NCI-H1930 (cell line): ENCODE results near the gene PDZRN4.
"Not testable (repeated sequence)": the region's sequence is repeated elsewhere in the genome, so short reads cannot be mapped to it uniquely, and the experiment has no call there.

Experiments used
- DNase-seq, 2 experiments: peaks; one replicate each; lab custom pipeline; 2025; lab: John Stamatoyannopoulos, UW

The PDZRN4 gene

GRCh38 chr12:41217727-41218126 is 29.6 kb downstream of the PDZRN4 start:
- DNase-seq = no peak

- DNase-seq = no peak
These were observed 32.8 kb downstream of the PDZRN4 start for GRCh38 chr12:41220931-41221330.

GRCh38 chr12:41221491-41221890 is 33.4 kb downstream of the PDZRN4 start:
- DNase-seq = no peak

GRCh38 chr12:41223600-41223999 is 35.5 kb downstream of the PDZRN4 start:
- DNase-seq = no peak

- no peak for DNase-seq
These were observed 35.9 kb downstream of the PDZRN4 start for GRCh38 chr12:41224066-41224465.

- DNase-seq = no peak
These were observed 37.1 kb downstream of the PDZRN4 start for GRCh38 chr12:41225179-41225578.

- no peak for DNase-seq
These were observed 40.1 kb downstream of the PDZRN4 start for GRCh38 chr12:41228066-41228820.

GRCh38 chr12:41230756-41231155 is 42.6 kb downstream of the PDZRN4 start:
- DNase-seq = no peak

GRCh38 chr12:41234692-41235091 is 46.6 kb downstream of the PDZRN4 start:
- no peak for DNase-seq

- no peak for DNase-seq
These were observed 54.5 kb downstream of the PDZRN4 start for GRCh38 chr12:41242603-41243002.

- no peak for DNase-seq
These were observed 60.3 kb downstream of the PDZRN4 start for GRCh38 chr12:41248391-41248790.

- no peak for DNase-seq
These were observed 62.6 kb downstream of the PDZRN4 start for GRCh38 chr12:41250748-41251147.

GRCh38 chr12:41254004-41254914 is 66.1 kb downstream of the PDZRN4 start:
- no peak for DNase-seq

- not testable (repeated sequence) for DNase-seq
These were observed 75.1 kb downstream of the PDZRN4 start for GRCh38 chr12:41263196-41263595.

GRCh38 chr12:41264281-41264680 is 76.2 kb downstream of the PDZRN4 start:
- peak in 1 of 2 experiments; percentile 25 for DNase-seq

- no peak for DNase-seq
These were observed 80.9 kb downstream of the PDZRN4 start for GRCh38 chr12:41269056-41269455.

GRCh38 chr12:41271489-41271888 is 83.4 kb downstream of the PDZRN4 start:
- no peak for DNase-seq

- DNase-seq = no peak
These were observed 86.5 kb downstream of the PDZRN4 start for GRCh38 chr12:41274643-41275042.

- DNase-seq = peak; percentile 52 to 72
These were observed 89.2 kb downstream of the PDZRN4 start for GRCh38 chr12:41277100-41277945.

GRCh38 chr12:41277946-41278267 is 89.8 kb downstream of the PDZRN4 start:
- peak; percentile 22 to 64 for DNase-seq

- DNase-seq = not testable (repeated sequence)
These were observed 92.4 kb downstream of the PDZRN4 start for GRCh38 chr12:41280341-41281095.
